ENCODE data around the gene UACA. TPM values are rescaled to one million over a fixed set of nuclear protein-coding genes. Genes with fewer than 3 reads are reported as not detected.

Gene UACA
- total RNA-seq, 1 experiment from 2014 or later = 44.8 TPM

DNA sequence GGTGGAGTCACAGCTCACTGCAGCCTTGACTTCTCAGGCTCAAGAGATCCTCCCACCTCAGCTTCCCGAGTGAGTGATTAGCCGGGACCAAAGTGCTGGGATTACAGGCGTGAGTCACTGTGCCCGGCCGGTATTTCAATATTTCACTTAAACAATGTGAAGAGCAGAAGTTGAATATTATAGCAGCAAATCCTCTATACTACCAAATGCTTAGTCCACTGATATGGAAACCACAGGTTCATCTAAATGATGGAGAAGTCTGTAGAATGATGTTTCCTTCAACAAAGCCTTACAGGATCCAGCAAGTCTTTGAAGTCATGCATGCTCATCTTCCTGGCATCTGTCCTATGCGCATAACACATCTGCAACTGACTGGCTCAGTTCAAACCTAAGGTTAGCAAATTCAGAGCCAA lies 20.3 kb upstream of the UACA start:
- Mint-ChIP-seq H3K4me1 (peaks cover 5% of the 10 kb centered on the region; the same call in 1 of the 2 replicates), H3K9me3 (peaks cover 3% of the 10 kb centered on the region), H3K36me3 (no peaks in the 10 kb centered on the region), H3K4me3 (no peak overlapping the region), H3K27ac (no peak overlapping the region), H3K27me3 (ENCODE audit: low read depth) (no peaks in the 10 kb centered on the region; the same call in 1 of the 2 replicates)
- ATAC-seq = no peak
- ChIA-PET POLR2A (no interaction called here), CTCF (interaction anchor here (0.9 kb wide), 1 partner anchor 28 kb away, joined by 4 read pairs; no protein-coding TSS in a partner anchor)
- TF ChIP-seq, protein P1, sequence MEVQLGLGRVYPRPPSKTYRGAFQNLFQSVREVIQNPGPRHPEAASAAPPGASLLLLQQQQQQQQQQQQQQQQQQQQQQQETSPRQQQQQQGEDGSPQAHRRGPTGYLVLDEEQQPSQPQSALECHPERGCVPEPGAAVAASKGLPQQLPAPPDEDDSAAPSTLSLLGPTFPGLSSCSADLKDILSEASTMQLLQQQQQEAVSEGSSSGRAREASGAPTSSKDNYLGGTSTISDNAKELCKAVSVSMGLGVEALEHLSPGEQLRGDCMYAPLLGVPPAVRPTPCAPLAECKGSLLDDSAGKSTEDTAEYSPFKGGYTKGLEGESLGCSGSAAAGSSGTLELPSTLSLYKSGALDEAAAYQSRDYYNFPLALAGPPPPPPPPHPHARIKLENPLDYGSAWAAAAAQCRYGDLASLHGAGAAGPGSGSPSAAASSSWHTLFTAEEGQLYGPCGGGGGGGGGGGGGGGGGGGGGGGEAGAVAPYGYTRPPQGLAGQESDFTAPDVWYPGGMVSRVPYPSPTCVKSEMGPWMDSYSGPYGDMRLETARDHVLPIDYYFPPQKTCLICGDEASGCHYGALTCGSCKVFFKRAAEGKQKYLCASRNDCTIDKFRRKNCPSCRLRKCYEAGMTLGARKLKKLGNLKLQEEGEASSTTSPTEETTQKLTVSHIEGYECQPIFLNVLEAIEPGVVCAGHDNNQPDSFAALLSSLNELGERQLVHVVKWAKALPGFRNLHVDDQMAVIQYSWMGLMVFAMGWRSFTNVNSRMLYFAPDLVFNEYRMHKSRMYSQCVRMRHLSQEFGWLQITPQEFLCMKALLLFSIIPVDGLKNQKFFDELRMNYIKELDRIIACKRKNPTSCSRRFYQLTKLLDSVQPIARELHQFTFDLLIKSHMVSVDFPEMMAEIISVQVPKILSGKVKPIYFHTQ (CRISPR knock-in tag; IDR thresholded peaks at IDR 0.05) = no peak
- TF ChIP-seq KAT7 (CRISPR knock-in tag; IDR thresholded peaks at IDR 0.05; ENCODE audit: borderline replicate concordance) = no peak
- no peak for TF ChIP-seq NFATC4 (CRISPR knock-in tag; IDR thresholded peaks at IDR 0.05)
- TF ChIP-seq, protein P2, sequence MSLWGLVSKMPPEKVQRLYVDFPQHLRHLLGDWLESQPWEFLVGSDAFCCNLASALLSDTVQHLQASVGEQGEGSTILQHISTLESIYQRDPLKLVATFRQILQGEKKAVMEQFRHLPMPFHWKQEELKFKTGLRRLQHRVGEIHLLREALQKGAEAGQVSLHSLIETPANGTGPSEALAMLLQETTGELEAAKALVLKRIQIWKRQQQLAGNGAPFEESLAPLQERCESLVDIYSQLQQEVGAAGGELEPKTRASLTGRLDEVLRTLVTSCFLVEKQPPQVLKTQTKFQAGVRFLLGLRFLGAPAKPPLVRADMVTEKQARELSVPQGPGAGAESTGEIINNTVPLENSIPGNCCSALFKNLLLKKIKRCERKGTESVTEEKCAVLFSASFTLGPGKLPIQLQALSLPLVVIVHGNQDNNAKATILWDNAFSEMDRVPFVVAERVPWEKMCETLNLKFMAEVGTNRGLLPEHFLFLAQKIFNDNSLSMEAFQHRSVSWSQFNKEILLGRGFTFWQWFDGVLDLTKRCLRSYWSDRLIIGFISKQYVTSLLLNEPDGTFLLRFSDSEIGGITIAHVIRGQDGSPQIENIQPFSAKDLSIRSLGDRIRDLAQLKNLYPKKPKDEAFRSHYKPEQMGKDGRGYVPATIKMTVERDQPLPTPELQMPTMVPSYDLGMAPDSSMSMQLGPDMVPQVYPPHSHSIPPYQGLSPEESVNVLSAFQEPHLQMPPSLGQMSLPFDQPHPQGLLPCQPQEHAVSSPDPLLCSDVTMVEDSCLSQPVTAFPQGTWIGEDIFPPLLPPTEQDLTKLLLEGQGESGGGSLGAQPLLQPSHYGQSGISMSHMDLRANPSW (CRISPR knock-in tag; conservative IDR thresholded peaks at IDR 0.05; ENCODE audit: low read depth) = no peak
- DNase-seq (ENCODE audit: low spot score) = no peak

DNA sequence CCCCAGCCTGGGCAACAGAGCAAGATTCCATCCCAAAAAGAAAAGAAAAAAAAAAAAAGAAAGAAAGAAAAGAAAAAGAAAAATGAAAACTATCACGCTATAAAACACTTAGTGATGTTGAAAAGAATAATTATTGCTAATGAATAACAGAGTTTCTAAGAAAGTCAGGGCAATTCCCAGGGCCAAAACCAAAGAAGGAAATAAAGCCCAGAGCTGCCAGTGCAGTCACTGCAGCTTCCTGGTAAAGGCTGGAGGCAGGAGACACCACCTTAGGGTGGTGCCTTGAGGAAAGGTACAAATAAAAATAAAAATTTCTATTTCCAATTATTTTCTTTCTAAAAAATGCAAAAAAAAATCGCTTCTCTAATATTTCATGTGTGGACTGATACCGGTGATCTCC lies 19.7 kb upstream of the UACA start:
- TF ChIP-seq ZNF317 (CRISPR knock-in tag; IDR thresholded peaks at IDR 0.05; ENCODE audit: borderline replicate concordance, low read depth) = no peak
- TF ChIP-seq, protein P3, sequence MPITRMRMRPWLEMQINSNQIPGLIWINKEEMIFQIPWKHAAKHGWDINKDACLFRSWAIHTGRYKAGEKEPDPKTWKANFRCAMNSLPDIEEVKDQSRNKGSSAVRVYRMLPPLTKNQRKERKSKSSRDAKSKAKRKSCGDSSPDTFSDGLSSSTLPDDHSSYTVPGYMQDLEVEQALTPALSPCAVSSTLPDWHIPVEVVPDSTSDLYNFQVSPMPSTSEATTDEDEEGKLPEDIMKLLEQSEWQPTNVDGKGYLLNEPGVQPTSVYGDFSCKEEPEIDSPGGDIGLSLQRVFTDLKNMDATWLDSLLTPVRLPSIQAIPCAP (CRISPR knock-in tag; IDR thresholded peaks at IDR 0.05) = no peak
- no peak for TF ChIP-seq NFYB (CRISPR knock-in tag; conservative IDR thresholded peaks at IDR 0.05; ENCODE audit: low read depth)
- TF ChIP-seq, protein P4, sequence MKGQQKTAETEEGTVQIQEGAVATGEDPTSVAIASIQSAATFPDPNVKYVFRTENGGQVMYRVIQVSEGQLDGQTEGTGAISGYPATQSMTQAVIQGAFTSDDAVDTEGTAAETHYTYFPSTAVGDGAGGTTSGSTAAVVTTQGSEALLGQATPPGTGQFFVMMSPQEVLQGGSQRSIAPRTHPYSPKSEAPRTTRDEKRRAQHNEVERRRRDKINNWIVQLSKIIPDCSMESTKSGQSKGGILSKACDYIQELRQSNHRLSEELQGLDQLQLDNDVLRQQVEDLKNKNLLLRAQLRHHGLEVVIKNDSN (CRISPR knock-in tag; IDR thresholded peaks at IDR 0.05) = no peak
- no peak for TF ChIP-seq CREM (CRISPR knock-in tag; IDR thresholded peaks at IDR 0.05)
- H3K27ac Mint-ChIP-seq = no peak overlapping the region
- ChIA-PET POLR2A (no interaction called here), CTCF (no interaction called here)
- peaks cover 3% of the 10 kb centered on the region for H3K9me3 Mint-ChIP-seq
- H3K36me3 Mint-ChIP-seq = no peaks in the 10 kb centered on the region
- no peaks in the 10 kb centered on the region; the same call in 1 of the 2 replicates for H3K27me3 Mint-ChIP-seq (ENCODE audit: low read depth)
- DNase-seq (ENCODE audit: low spot score) (no peak), ATAC-seq (no peak)
- peaks cover 5% of the 10 kb centered on the region; the same call in 1 of the 2 replicates for H3K4me1 Mint-ChIP-seq
- H3K4me3 Mint-ChIP-seq = no peak overlapping the region

DNA sequence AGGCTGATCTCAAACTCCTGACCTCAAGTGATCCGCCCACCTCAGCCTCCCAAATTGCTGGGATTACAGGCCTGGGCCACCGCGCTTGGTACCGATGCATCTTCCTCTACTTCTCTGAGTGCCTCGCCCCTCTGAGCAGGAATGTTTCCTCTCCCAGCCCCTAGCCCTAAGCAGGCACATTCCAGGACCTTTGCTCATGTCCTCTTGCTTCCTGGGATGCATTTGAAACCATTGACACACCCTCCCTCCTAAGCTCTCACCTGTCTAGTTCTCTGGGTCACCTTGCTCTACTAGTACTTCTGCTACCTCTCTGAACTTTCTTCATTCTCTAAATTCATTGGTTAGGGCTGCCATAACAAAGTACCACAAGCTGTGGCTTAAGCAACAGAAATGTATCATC lies 17.9 kb upstream of the UACA start:
- Mint-ChIP-seq H3K27ac (no peak overlapping the region), H3K9me3 (peaks cover 3% of the 10 kb centered on the region), H3K27me3 (ENCODE audit: low read depth) (no peaks in the 10 kb centered on the region), H3K4me3 (no peak overlapping the region), H3K36me3 (no peaks in the 10 kb centered on the region), H3K4me1 (peaks cover 5% of the 10 kb centered on the region; the same call in 1 of the 2 replicates)
- DNase-seq (ENCODE audit: low spot score) = no peak
- ChIA-PET POLR2A (interaction anchor here (0.5 kb wide), 1 partner anchor 22 kb away, joined by 4 read pairs; no protein-coding TSS in a partner anchor), CTCF (no interaction called here)
- ATAC-seq = peak; percentile 57
- TF ChIP-seq NFATC4 (CRISPR knock-in tag; IDR thresholded peaks at IDR 0.05) = no peak
- TF ChIP-seq NFYB (CRISPR knock-in tag; conservative IDR thresholded peaks at IDR 0.05; ENCODE audit: low read depth) = no peak
- no peak for TF ChIP-seq JAZF1 (CRISPR knock-in tag; IDR thresholded peaks at IDR 0.05)
- TF ChIP-seq TP53 (CRISPR knock-in tag; IDR thresholded peaks at IDR 0.05) = no peak
- TF ChIP-seq ZNF317 (CRISPR knock-in tag; IDR thresholded peaks at IDR 0.05; ENCODE audit: borderline replicate concordance, low read depth) = no peak
- no peak for TF ChIP-seq CBFB (CRISPR knock-in tag; IDR thresholded peaks at IDR 0.05; ENCODE audit: low read depth)
- TF ChIP-seq MXD4 (CRISPR knock-in tag; IDR thresholded peaks at IDR 0.05; ENCODE audit: borderline replicate concordance) = no peak
- TF ChIP-seq, protein P5, sequence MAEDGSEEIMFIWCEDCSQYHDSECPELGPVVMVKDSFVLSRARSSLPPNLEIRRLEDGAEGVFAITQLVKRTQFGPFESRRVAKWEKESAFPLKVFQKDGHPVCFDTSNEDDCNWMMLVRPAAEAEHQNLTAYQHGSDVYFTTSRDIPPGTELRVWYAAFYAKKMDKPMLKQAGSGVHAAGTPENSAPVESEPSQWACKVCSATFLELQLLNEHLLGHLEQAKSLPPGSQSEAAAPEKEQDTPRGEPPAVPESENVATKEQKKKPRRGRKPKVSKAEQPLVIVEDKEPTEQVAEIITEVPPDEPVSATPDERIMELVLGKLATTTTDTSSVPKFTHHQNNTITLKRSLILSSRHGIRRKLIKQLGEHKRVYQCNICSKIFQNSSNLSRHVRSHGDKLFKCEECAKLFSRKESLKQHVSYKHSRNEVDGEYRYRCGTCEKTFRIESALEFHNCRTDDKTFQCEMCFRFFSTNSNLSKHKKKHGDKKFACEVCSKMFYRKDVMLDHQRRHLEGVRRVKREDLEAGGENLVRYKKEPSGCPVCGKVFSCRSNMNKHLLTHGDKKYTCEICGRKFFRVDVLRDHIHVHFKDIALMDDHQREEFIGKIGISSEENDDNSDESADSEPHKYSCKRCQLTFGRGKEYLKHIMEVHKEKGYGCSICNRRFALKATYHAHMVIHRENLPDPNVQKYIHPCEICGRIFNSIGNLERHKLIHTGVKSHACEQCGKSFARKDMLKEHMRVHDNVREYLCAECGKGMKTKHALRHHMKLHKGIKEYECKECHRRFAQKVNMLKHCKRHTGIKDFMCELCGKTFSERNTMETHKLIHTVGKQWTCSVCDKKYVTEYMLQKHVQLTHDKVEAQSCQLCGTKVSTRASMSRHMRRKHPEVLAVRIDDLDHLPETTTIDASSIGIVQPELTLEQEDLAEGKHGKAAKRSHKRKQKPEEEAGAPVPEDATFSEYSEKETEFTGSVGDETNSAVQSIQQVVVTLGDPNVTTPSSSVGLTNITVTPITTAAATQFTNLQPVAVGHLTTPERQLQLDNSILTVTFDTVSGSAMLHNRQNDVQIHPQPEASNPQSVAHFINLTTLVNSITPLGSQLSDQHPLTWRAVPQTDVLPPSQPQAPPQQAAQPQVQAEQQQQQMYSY (CRISPR knock-in tag; IDR thresholded peaks at IDR 0.05) = no peak
- TF ChIP-seq, protein P6, sequence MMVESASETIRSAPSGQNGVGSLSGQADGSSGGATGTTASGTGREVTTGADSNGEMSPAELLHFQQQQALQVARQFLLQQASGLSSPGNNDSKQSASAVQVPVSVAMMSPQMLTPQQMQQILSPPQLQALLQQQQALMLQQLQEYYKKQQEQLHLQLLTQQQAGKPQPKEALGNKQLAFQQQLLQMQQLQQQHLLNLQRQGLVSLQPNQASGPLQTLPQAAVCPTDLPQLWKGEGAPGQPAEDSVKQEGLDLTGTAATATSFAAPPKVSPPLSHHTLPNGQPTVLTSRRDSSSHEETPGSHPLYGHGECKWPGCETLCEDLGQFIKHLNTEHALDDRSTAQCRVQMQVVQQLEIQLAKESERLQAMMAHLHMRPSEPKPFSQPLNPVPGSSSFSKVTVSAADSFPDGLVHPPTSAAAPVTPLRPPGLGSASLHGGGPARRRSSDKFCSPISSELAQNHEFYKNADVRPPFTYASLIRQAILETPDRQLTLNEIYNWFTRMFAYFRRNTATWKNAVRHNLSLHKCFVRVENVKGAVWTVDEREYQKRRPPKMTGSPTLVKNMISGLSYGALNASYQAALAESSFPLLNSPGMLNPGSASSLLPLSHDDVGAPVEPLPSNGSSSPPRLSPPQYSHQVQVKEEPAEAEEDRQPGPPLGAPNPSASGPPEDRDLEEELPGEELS (CRISPR knock-in tag; IDR thresholded peaks at IDR 0.05) = no peak
- TF ChIP-seq, protein P7, sequence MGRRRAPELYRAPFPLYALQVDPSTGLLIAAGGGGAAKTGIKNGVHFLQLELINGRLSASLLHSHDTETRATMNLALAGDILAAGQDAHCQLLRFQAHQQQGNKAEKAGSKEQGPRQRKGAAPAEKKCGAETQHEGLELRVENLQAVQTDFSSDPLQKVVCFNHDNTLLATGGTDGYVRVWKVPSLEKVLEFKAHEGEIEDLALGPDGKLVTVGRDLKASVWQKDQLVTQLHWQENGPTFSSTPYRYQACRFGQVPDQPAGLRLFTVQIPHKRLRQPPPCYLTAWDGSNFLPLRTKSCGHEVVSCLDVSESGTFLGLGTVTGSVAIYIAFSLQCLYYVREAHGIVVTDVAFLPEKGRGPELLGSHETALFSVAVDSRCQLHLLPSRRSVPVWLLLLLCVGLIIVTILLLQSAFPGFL (CRISPR knock-in tag; IDR thresholded peaks at IDR 0.05; ENCODE audit: borderline replicate concordance) = no peak
